HepG2 (cell line): Measurements from ENCODE around the gene PEX19.

Experiments
- ADNP ChIP-seq: sonication (generic); formaldehyde crosslinking; IDR thresholded peaks from 2 replicates; pipeline ENCODE4 v1.4.0; 2020; ENCODE audit warnings: missing genetic modification reagents
- CEBPZ ChIP-seq: IDR thresholded peaks from 2 replicates; pipeline ENCODE4 v1.6.1; 2012; ENCODE audit warnings: low read length, improper control_type of control experiment
- TARDBP ChIP-seq: sonication (generic); formaldehyde crosslinking; IDR thresholded peaks from 2 replicates; pipeline ENCODE4 v1.8.0; 2022; ENCODE audit warnings: mild to moderate bottlenecking, missing genetic modification reagents

GRCh38 chr1:160264795-160265307 lies 20.1 kb downstream of the PEX19 start:
- TF ChIP-seq TARDBP (no peak), ADNP (CRISPR knock-in tag) (no peak), CEBPZ (no peak)
